ENCODE results near the gene ARRB2.
A peak's percentile ranks its signal among the peaks of the same experiment; 100 is the strongest.

The ARRB2 gene

GRCh38 chr17:4709794-4710692, at the start of gene ARRB2:
Gene ARRB2 (plus strand): TSS chr17:4710632. CDS start chr17:4710722, 90 bp downstream.
- H3K4me3 ChIP-seq (ENCODE audit: low read depth, low read length): peak within 1 kb of the TSS; percentile 87
- TF ChIP-seq CTCF (IDR thresholded peaks at IDR 0.05; ENCODE audit: borderline replicate concordance, insufficient read depth, low read depth, low read length): peak; percentile 72

GRCh38 chr17:4663711-4664110, 46.7 kb upstream of the ARRB2 start:
- no peak for TF ChIP-seq CTCF (IDR thresholded peaks at IDR 0.05; ENCODE audit: borderline replicate concordance, insufficient read depth, low read depth, low read length)
- H3K4me3 ChIP-seq (ENCODE audit: low read depth, low read length): no peak overlapping the region

- H3K4me3 ChIP-seq (ENCODE audit: low read depth, low read length): no peak overlapping the region
- TF ChIP-seq CTCF (IDR thresholded peaks at IDR 0.05; ENCODE audit: borderline replicate concordance, insufficient read depth, low read depth, low read length): no peak
These were observed 46.2 kb upstream of the ARRB2 start for GRCh38 chr17:4664230-4664629.

GRCh38 chr17:4665027-4665426, 45.4 kb upstream of the ARRB2 start:
- TF ChIP-seq CTCF (IDR thresholded peaks at IDR 0.05; ENCODE audit: borderline replicate concordance, insufficient read depth, low read depth, low read length): no peak
- no peak overlapping the region for H3K4me3 ChIP-seq (ENCODE audit: low read depth, low read length)

GRCh38 chr17:4666296-4666695, 44.1 kb upstream of the ARRB2 start:
- TF ChIP-seq CTCF (IDR thresholded peaks at IDR 0.05; ENCODE audit: borderline replicate concordance, insufficient read depth, low read depth, low read length): no peak
- no peak overlapping the region for H3K4me3 ChIP-seq (ENCODE audit: low read depth, low read length)

- TF ChIP-seq CTCF (IDR thresholded peaks at IDR 0.05; ENCODE audit: borderline replicate concordance, insufficient read depth, low read depth, low read length): no peak
- no peak overlapping the region for H3K4me3 ChIP-seq (ENCODE audit: low read depth, low read length)
These were observed 43.3 kb upstream of the ARRB2 start for GRCh38 chr17:4667166-4667565.

- TF ChIP-seq CTCF (IDR thresholded peaks at IDR 0.05; ENCODE audit: borderline replicate concordance, insufficient read depth, low read depth, low read length): no peak
- no peak overlapping the region for H3K4me3 ChIP-seq (ENCODE audit: low read depth, low read length)
These were observed 38.3 kb upstream of the ARRB2 start for GRCh38 chr17:4672055-4672630.

Measured in GM12875 (cell line).